ENCODE data around the gene STRBP. TPM values are rescaled to one million over a fixed set of nuclear protein-coding genes. Genes with fewer than 3 reads are reported as not detected.
A peak's percentile ranks its signal among the peaks of the same experiment; 100 is the strongest.
"Not testable (repeated sequence)": the region's sequence is repeated elsewhere in the genome, so short reads cannot be mapped to it uniquely, and the experiment has no call there.

The STRBP gene
- polyA plus RNA-seq (ENCODE audit: insufficient read length in 4 of 4): 10 to 100 TPM; 43.5 to 52.3 (median 49.4) TPM

DNA sequence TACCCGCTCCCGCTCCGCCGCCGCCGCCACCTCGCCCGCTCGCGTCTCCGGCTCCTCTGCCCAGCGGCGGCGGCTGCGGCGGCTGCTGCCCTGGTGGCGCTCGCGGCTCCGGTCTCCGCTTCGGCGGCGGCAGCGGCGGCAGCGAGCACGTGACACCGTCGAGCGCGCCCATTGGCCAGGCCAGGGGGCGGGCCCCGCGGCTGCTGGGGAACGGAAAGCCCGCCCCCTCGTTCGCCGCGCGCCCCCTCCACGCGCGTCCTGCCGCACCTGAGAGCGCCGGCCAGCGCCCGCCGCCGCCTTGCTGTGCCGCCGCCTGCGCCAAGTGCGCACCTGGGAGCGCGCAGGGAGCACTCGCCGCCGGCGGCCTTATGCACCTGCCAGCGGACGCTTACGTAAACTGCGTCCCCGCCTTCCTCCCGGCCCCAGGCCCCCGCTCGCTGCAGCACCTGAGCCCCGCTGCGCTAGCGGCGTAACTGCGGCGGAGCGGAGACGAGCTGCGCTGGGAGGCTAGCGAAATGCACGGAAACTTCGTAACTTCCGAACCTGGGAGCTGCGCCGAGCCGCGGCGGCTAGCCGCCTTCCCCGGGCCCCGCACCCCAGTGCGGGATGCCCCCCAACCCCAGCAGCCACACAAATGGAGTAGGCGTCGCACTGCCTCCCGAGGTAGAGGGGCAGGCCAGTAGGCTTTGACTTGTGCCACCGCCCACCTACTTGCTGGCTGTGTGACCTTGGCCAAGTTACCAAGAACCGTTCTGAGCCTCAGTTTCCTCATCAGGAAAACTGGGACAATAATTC, at the start of gene STRBP:
Gene STRBP (minus strand): TSS at position 122 of the 795 bp plus-strand sequence. CDS start 84,452 bp downstream, outside the sequence.
- peak; percentile 64 to 83 (median 78) for DNase-seq (ENCODE audit: low read depth in 4 of 4, low spot score in 2 of 4)

DNA sequence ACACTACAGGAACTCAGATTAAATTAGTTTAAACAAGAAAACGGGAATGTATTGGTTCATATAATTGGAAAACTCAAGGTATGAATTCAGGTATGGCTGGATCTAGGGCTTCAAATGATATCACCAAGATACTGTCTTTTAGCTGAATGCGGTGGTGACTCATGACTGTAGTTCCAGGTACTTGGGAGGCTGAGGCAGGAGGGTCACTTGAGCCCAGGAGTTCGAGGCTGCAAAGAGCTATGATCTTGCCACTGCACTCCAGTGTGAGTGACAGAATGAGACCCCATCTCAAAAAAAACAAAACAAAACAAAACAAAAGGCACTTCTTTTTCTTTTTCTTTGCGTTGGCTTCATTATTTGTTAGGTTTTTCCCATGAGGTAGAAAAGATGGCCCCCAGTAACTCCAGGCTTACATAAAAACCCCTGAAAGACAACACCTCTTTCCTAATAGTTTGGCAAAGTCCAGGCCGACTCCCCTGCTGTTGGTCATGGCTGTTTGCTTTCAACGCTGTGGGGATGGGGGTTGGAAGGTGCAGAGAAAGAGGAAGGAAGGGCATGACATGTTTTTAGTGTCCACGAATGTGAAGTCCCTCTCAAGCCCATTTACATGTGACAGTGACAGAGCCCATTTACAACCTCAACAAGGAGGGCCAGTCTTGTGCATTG, 47.8 kb upstream of the STRBP start:
- no peak for DNase-seq (ENCODE audit: low read depth in 4 of 4, low spot score in 2 of 4)

DNA sequence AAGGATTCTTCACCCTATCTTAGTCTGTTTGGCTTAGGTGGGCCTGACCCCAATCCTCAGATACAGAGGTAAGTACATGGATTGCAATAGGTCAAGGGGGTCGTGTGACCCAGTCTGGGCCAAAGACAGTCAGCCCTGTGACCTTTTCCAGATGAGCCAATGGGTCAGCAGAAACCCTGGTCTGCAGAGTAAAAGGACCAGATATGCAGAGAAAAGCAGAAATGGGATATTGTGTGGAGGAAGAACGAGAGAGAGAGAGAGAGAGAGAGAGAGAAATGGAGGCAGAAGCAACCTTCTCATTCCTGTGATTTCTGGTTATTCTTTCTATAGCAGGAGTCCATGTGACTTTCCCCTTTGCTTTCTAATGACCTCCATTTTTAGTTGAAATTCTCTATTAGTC, 47.2 kb upstream of the STRBP start:
- DNase-seq (ENCODE audit: low read depth in 4 of 4, low spot score in 2 of 4): no peak

DNA sequence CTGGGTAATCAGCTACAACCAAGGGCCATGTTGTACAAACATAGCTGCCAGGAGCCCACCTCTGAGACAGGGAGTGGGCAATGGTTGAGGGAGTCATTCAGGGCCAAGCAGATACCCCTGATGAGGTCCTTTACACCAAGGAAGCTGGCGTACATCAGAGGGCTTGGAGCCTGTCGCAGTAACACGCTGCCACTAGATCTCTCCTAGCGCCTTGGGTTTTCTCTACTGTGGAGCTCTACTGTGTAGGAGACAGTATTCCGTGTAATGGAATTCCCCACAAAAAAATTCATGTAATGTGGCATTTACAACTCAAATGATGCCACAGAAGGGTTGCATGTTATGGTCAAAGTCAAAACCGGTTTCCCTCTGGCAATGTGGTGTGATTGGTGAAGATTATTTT, 46.2 kb upstream of the STRBP start:
- no peak for DNase-seq (ENCODE audit: low read depth in 4 of 4, low spot score in 2 of 4)

DNA sequence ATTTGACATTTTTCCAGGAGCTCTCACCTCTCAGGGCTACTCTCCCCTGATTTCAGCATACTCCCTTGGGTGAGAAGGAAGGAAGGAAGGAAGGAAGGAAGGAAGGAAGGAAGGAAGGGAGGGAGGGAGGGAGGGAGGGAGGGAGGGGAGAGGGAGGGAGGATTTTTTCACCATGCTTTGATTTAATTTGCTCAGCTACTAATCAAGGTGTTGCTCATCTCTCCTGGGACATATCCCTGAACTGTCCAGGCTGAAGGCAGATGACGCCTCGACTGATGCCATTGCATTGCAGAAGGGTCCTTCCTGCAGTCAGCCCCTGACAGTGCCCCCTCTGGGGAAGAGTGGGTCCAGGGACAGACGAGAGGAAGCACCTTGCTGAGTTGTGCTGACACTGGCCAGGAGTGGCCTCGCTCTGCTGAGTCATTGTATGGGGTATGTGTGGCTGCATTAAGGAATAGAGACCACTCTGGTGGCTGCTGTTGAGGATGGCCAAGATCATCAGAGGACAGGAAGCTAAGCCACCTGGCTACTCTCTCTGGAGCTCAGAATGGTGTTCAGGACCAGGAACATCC, 44.0 kb upstream of the STRBP start:
- no peak for DNase-seq (ENCODE audit: low read depth in 4 of 4, low spot score in 2 of 4)

DNA sequence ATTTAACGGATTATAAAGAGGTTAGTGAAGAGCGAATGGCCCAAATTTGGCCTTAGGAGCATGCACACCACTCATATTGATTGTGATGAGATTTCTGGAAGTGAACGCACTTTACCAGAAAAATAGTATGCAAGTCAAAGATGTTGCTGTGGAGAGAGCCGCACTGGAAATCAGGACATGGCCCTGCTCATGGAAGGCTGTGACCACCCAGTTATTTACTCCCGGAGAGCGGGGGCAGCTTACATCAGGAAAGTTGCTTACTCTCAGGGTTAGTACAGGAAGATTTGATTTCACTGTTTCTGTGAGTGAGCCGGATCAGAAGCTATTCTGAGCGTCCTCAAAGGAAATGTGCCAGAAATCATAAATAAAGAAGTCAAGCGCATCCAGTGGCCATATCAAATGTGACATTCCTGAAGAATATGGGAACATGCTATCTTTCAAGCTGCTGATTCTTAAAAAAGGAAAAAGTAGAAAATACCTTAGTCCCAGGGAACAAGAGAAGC, 42.9 kb upstream of the STRBP start:
- DNase-seq (ENCODE audit: low read depth in 4 of 4, low spot score in 2 of 4): no peak

DNA sequence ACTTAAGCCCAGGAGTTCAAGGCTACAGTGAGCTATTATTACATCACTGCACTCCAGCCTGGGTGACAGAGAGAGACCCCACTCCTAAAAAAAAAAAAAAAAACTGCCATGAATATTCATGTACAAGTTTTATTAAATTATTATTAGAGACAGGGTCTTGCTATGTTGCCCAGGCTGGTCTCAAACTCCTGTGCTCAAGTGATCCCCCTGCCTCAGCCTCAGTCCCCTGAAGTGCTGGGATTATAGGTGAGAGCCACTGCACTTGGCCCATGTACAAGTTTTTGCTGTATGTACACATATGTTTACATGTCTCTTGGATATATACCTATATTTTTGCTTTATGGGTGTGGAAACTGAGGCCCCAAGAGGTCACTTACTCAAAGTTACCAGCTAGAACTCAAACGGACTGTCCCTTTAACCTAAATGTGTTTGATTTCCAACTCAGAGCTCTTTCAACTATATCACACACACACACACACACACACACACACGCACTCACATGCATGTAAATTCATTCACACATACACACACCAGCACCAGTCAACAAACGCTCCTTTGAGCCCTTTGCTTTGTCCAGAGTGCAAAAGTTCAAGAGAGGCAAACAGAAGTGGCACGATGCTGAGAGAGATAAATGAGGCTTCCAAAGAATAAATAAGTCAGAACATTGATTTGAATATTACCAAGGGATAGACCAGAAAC, 42.3 kb upstream of the STRBP start:
- no peak for DNase-seq (ENCODE audit: low read depth in 4 of 4, low spot score in 2 of 4)

DNA sequence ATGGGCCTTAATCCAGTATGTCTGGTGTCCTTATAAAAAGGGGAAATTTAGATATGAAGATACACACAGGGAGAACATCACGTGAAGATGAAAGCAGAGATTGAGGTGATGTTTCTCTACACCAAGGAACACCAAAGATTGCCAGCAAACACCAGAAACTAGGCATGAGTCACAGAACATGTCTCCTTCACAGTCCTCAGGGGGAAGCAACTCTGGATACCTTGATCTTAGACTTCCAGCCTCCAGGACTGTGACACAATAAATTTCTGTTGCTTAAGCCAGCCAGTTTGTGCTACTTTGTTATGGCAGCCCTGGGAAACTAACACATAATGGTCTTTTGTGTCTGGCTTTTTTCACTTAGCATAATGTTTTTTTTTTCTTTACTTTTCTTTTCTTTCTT, 41.2 kb upstream of the STRBP start:
- DNase-seq (ENCODE audit: low read depth in 4 of 4, low spot score in 2 of 4): no peak

DNA sequence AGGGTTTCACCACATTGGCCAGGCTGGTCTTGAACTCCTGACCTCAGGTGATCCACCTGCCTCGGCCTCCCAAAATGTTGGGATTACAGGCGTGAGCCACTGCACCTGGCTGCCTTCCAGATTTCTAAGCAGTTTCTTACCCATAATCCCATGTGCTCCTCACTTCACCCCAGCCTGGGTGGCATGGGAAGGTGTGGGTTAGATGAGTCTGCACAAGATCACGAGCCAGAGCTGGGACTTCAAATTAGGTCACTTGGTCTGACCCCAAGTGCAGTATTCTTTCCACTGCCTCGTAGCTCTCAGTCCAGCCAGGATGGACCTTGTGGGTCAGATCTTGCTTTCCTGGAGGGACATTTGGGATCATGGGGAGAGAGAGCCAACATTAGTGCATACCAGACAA, 37.5 kb upstream of the STRBP start:
- DNase-seq (ENCODE audit: low read depth in 4 of 4, low spot score in 2 of 4): no peak

DNA sequence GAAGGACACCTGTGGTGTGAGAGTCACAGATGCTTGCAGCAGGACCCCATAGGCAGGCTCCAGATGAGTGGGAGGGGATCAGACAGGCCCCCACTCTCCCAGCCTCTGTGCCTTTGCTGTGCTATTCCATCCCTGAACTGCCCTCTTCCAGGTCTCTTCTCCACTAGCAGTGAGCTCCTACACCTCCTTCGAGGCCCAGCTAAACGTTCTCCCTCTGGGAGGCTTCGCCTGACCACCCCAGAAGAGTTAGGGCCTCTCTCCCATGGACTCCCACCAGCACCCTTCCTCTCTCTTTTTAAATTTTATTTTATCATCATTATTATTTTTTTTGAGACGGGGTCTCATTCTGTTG, 35.9 kb upstream of the STRBP start:
- no peak for DNase-seq (ENCODE audit: low read depth in 4 of 4, low spot score in 2 of 4)

DNA sequence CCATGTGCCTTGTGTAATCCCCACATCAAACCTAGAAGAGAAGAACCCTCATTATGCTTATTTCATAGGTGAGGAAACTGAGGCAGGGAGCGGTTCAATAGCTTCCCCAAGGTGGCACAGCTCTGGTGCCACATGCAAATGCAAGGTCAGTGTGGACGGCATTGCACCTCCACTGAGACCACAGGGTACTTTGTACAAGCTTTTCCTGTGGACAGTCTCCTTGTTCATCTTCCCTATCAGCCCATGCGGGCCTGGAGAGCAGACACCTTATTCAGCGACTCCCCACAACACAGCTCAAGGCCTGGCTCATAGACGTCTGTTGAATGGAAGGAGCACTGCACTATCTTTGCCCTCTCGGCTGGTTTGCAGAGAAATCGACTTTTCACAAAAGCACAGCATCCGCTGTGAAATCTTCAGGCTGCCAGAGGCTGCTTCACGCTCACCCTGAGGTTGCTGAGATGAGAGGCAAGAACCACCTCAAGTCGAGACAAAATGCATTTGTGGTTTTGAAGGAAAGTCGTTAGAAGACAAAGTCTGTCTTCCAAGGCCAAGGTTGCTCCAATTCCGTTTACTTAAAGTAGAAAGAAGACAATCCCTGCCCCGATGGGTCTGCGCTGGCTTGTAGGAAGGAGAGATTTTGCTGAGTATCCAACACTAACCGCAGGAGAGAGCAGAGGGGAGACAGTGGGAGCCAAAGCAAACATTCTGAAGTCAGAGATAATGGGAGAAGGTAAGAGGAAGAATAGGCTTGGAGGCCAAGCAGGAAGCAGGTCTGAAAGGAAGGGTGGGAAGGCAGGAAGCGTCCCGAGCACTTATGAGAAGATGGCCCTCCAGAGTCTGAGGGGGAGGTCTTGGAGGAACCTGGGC, 34.2 kb upstream of the STRBP start:
- DNase-seq (ENCODE audit: low read depth in 4 of 4, low spot score in 2 of 4): no peak

DNA sequence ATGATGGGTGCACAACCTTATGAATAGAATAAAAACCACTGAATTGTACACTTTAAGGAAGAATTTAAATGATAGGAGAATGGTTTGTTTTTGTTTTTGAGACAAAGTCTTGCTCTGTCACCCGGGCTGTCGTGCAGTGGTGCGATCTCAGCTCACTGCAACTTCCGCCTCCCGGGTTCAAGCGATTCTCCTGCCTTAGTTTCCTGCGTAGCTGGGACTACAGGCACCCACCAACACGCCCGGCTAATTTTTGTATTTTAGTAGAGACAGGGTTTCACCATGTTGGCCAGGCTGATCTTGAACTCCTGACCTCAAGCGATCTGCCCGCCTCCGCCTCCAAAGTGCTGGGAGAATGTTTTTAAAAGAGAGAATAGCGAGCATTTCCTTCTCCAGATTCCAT, 33.5 kb upstream of the STRBP start:
- DNase-seq (ENCODE audit: low read depth in 4 of 4, low spot score in 2 of 4): not testable (repeated sequence)

DNA sequence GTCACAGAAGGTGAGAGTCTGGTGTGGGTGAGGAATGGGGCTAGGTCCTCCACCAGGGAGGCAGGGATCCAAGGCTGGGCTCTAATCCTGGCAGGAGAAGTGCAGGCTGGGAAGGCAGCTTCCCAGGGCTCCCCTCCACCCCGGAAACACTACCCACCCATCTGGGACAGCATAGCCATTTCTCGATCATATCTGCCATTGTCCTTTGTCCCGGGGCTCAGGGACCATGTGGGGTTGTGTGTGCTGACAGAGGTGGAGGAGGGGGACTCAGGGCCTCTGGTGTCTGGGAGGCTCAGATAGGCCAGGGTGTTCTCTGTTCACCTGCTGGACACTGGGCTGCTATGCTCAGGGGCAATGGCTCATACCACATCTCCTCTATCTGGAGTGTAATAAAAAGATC, 32.2 kb upstream of the STRBP start:
- no peak for DNase-seq (ENCODE audit: low read depth in 4 of 4, low spot score in 2 of 4)

DNA sequence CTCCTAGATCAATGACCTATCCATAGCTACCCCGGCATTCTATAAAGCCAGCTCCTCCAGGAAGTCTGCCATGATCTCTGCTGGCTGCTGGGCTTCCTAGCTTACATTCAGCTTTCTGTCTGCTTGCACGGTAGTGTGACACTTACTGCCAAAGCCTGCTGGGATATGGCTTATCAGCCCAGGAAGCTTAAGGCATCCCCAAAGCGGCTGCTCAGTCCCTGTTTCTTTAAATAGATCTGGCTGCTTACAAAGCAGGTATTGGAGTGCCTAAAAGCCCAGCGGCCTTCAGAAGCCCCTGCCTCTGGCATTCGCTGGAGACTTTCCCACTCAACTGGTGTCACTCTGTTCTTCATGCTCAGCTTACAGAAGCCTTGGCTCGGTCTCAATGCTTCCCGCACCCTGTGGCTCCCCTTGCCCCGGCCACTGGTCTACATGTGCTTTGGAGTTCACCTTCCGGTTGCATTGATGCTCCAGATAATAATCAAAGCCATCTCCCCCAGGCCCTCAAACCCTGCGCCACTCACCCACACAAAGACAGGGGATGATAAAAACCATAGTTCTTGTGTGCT, 31.3 kb upstream of the STRBP start:
- no peak for DNase-seq (ENCODE audit: low read depth in 4 of 4, low spot score in 2 of 4)

DNA sequence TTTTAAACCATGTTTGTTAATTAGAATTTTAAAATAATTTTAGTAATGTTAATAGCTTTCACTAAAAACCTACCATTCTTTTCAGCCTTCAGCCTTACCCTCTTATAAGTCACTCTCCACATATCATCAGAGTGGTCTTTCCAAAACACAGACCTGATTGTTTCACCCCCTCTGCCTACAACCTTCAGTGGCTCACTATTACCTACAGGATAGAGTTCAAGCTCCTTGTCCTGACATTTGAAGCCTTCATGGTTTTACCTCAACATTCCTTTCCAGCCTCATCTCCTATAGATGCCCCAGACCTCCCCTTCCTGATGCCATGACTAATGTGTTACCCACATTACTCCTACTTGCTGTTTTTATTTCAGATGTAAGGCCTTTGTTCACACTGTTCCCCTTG, 27.8 kb upstream of the STRBP start:
- no peak for DNase-seq (ENCODE audit: low read depth in 4 of 4, low spot score in 2 of 4)

DNA sequence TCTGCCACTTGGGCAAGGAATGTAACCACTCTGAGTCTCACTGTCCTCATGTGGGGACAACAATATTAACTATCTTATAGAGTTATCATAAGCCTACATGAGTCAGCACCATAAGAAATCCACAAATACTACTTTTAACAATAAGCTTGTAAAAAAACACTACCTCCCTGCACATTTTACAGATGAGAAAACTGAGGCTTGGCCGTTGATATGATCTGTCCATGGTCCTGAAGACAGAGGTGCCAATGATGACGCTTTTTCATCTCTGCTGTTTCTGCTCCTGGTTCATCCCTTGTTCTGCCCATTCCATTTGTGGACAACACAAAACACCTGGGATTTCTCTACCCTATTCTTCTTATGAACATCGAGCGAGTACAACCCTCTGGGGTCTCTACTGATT, 23.4 kb upstream of the STRBP start:
- DNase-seq (ENCODE audit: low read depth in 4 of 4, low spot score in 2 of 4): no peak

DNA sequence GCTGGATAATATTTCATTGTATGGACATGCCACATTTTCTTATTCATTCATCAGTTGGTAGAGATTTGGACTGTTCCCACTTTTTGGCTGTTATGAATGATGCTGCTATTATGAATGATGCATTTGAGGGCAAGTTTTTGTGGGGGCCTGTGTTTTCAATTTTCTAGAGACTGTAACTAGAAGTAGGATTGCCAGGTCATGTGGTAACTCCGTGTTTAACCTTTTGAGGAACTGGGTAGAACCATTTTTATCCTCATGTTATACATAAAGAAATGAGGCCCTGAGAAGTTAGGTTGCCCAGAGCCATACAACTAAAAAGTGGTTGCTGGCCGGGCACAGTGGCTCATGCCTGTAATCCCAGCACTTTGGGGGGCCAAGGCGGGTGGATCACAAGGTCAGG, 22.4 kb upstream of the STRBP start:
- no peak for DNase-seq (ENCODE audit: low read depth in 4 of 4, low spot score in 2 of 4)

DNA sequence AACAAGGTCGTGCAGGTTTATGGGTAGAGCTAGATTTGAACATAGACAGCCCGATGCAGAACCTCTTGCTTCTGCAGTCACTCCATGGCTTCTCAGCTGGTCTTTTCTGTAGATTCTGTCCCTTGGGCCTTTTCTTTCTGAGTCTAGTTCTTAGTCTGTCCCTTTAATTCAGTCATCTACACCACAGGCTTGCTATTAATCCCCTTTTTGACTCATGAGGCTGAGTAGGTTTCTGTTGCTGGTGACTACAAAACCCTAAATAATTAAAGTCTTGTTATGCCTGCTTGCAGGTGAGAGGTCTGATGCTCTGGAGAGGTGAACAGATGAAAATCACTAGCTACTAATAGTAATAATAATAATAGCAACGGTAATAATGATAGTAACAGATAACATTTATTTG, 19.3 kb upstream of the STRBP start:
- no peak for DNase-seq (ENCODE audit: low read depth in 4 of 4, low spot score in 2 of 4)

DNA sequence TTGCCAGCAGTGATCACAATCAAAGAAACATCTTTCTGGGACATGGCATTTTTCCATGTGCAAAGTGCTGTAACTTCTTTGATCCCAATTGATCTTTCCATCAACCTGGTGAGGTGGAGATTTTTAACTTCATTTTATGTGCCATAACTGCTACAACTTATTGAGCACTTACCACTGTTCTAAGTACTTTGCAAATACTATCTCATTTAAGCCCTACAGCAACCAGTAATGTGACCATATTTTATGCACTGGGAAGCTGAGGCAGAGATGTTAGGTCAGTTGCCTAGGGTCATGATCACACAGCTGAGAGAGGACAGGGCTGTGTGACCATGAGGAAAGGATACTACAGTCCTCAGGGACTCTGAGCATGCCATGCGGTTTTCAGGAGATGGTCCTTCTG, 17.9 kb upstream of the STRBP start:
- DNase-seq (ENCODE audit: low read depth in 4 of 4, low spot score in 2 of 4): no peak

DNA sequence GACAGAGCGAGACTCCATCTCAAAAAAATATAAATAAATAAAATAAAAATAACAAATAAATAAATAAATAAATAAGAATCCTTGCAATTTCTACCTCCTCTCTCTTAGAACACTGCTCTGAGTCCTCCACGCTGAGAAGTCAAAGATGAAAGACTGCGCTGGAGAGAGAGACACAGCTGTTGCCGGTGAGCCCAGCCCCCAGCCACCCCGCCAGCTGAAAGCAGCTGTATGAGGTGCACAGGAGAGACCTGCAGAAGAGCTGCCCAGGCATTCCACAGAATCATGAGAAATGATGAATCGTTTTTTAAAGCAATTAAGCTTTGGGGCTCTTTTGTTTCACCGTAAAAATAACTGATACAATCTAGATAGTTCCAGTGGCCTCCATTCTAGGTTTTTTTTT, 16.3 kb upstream of the STRBP start:
- DNase-seq (ENCODE audit: low read depth in 4 of 4, low spot score in 2 of 4): no peak

Measured in left renal cortex interstitium (tissue), 4 donors.